Loucy (cell line): ENCODE data around the gene FHIT.

Experiments used
- EZH2phosphoT487 ChIP-seq: fragments of 200-600 bp; IDR thresholded peaks from 2 replicates; pipeline ENCODE4 v1.6.1; 2018; ENCODE audit warnings: antibody characterized with exemption, mild to moderate bottlenecking, moderate library complexity, borderline replicate concordance
- TF ChIP-seq, protein P1 (sequence below): fragments of 200-600 bp; sonication (generic); conservative IDR thresholded peaks from 2 replicates; pipeline ENCODE4 v1.5.1; 2014; ENCODE audit warnings: mild to moderate bottlenecking, antibody characterized with exemption, low read length

DNA sequence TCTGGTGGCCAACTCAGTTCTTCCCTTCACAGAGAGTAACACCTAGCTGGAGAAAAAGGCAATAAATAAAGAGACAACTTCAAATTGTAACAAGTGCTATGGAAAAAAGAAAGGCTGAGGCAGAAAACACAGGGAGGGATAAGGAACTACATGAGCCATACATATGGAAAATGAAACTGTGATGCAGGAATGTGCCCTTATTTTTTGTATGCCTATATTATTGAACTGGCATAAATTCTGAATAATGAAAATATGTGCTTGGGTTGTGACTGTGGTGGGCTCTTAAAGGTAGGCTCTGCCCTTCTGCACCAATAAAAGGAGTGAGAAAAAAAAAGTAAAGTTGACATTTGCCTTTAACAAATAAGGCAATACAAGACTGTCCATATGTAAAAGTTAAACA, 19.6 kb downstream of the FHIT start:
- TF ChIP-seq, protein P1, sequence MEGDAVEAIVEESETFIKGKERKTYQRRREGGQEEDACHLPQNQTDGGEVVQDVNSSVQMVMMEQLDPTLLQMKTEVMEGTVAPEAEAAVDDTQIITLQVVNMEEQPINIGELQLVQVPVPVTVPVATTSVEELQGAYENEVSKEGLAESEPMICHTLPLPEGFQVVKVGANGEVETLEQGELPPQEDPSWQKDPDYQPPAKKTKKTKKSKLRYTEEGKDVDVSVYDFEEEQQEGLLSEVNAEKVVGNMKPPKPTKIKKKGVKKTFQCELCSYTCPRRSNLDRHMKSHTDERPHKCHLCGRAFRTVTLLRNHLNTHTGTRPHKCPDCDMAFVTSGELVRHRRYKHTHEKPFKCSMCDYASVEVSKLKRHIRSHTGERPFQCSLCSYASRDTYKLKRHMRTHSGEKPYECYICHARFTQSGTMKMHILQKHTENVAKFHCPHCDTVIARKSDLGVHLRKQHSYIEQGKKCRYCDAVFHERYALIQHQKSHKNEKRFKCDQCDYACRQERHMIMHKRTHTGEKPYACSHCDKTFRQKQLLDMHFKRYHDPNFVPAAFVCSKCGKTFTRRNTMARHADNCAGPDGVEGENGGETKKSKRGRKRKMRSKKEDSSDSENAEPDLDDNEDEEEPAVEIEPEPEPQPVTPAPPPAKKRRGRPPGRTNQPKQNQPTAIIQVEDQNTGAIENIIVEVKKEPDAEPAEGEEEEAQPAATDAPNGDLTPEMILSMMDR: no peak
- TF ChIP-seq EZH2phosphoT487: no peak
